GM21526 (cell line): ENCODE data around the gene SEC11A.
"Not testable (repeated sequence)": the region's sequence is repeated elsewhere in the genome, so short reads cannot be mapped to it uniquely, and the experiment has no call there.

Experiments
- ATAC-seq: cut with Tn5 transposase; IDR thresholded peaks from one replicate; pipeline ENCODE4 v1.9.1; 2021; ENCODE audit warnings: moderate library complexity; ENCODE audit not compliant: unreplicated experiment, low FRiP score

SEC11A gene

DNA sequence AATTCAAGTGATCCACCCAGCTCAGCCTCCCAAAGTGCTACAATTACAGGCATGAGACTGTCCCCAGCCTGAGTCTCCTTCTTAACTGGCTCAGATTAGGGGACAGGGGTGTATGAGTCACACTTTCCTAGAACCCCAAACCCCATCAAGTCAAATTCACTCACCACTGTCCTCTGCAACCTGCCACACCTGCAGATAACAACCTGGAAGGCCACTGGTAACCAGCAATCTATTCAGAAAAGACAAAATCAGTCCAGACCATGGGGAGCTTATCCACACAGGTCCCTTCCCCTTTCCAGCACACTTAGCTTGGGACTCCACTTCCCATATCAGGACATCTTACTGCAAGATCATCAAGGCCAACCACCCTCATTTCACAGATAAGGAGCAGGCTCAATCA, 68.2 kb downstream of the SEC11A start:
- ATAC-seq: no peak

DNA sequence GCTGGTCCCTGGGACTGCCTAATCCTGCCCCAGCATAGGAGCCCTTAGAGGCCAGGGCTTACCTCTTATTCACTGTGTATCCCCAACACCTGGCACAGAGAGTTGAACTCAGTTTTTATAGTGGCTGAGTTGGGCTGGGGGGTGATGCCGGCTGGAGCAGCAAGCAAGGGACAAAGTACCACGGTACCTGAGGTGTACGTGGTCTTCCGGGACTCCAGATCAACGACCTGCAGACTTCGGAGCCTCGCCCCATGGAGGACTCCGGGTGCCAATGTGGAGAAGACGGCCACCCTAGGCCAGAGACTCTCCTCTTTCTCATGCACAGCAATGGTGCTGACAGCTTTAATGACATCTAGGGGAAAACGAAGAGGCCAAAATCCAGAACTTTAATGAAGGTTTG, 69.9 kb downstream of the SEC11A start:
- ATAC-seq: no peak

DNA sequence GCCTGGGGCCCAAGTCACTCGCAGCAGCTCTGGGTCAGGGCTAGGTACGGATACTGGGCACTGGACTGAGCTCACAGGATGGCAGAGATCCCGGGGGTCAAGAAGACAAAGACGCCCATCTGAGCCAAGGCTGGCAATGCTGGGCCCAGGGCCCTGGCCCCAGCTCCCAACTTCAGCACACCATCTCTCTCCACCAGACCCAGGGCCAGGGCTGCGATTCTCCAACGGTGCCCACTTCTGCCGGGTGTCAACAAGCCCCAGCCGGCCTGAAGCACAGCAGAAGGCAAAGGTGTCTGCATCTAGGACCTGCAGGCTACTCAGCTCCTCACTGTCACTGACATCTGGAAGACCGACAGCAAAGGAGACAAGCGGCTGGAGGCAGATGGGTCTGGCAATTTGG, 70.4 kb downstream of the SEC11A start:
- no peak for ATAC-seq

DNA sequence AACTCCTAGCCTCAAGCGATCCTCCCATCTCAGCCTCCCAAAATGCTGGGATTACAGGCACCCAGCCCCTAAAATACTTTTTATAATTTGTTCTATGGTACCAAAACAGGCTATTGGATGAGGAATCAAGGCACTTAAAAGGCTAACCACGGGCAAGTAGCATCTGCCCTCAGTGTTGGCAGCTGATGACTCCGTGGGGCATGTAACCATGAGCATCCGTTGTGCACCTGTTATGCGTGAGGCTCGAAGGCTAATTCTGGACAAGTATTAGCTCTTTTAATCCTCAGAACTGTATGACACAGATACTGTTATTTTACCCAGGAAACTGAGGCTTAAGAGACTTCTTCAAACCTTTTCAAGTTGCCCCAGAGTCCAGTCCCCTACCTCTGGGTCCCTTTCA, 72.1 kb downstream of the SEC11A start:
- no peak for ATAC-seq

DNA sequence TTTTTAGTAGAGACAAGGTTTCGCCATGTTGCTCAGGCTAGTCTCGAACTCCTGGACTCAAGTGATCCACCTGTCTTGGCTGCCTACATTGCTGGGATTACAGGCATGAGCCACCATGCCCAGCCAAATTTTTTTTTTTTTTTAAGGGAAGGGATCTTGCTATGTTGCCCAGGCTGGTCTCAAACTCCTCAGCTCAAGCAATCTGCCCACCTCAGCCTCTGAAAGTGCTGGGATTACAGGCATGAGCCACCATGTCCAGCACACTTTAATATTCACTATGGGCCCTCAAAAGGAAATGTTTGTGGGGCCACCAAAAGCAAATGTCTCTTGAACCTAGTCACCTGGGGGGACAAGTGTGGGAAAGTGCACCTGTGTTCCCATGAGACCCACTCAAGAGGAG, 73.3 kb downstream of the SEC11A start:
- not testable (repeated sequence) for ATAC-seq

DNA sequence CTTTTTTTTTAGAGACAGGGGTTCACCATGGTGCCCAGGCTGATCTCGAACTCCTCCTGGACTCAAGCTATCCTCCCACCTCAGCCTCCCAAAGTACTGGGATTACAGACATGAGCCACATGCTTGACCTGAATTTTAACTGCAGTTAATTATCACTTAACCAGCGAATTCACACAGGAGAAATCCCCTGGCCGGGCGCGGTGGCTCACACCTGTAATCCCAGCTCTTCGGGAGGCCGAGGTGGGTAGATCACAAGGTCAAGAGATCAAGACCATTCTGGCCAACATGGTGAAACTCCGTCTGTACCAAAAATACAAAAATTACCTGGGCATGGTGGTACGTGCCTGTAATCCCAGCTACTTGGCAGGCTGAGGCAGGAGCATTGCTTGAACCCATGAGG, 74.1 kb downstream of the SEC11A start:
- not testable (repeated sequence) for ATAC-seq

DNA sequence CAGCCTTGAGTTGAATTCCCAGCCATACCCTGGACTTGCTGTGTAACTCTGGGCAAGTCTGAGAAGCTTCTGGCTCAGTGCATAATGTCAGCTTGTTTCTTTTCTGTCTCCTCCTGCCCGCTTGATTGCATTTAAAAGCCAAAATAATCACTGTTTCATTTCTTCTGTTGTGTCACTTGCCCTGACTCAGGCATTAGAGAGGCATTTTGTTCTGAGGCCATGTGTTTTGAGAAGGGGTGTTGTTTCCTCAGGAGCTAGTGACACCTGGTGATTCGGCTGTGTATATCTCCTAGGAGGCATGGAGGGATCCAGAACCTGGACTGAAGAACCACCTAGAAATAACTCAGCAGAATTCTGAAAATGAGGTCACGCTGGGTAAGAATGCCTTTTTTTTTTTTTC, 77.8 kb downstream of the SEC11A start:
- no peak for ATAC-seq

DNA sequence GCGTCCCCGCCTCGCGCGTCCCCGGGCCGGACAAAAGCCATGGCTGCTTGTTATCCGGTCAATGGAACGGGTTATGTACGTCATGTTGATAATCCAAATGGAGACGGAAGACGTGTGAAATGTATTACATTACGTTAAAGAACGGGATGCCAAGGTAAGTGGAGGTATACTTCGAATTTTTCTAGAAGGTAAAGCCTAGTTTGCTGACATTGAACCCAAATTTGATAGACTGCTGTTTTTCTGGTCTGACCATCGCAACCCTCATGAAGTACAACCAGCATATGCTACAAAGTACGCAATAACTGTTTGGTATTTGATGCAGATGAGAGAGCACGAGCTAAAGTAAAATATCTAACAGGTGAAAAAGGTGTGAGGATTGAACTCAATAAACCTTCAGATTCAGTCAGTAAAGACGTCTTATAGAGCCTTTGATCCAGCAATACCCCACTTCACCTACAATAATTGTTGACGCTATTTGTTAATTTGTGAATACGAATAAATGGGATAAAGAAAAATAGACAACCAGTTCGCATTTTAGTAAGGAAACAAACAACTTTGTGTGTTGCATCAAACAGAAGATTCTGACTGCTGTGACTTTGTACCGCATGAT, 81.6 kb downstream of the SEC11A start:
- no peak for ATAC-seq

DNA sequence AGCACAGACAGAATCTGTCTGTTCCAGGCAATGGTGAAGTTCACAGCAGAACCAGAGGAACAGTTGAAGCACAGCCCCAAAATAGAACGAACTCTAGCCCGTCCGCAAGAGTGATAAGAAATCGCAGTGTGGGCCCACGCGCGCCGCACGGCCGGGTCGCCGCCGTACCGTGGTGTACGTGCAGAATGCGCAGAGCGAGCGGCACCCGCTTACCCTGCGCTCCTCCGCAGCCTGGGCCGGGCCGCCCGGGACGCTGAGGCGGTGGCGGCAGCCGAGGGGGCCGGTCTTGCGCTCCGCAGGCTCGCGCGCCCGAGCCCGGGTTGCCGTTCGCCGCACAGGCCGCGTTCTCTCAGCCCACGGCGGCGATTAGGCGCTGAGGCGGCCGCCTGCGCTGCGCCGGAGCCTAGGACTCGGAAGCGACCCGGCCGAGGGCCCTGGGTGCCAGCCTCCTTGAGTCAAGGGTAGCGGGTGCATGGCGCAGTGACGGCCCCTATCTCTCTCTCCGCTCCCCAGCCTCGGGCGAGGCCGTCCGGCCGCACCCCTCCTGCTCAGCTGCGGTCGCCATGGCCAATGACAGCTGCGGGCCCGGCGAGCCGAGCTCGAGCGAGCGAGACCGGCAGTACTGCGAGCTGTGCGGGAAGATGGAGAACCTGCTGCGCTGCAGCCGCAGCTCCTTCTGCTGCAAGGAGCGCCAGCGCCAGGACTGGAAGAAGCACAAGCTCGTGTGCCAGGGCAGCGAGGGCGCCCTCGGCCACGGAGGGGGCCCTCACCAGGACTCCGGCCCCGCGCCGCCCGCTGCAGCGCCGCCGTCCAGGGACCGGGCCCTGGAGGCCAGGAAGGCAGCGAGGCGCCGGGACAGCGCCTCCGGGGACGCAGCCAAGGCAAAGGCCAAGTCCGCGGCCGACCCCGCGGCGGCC, 82.4 kb downstream of the SEC11A start:
- peak; percentile 41 for ATAC-seq

DNA sequence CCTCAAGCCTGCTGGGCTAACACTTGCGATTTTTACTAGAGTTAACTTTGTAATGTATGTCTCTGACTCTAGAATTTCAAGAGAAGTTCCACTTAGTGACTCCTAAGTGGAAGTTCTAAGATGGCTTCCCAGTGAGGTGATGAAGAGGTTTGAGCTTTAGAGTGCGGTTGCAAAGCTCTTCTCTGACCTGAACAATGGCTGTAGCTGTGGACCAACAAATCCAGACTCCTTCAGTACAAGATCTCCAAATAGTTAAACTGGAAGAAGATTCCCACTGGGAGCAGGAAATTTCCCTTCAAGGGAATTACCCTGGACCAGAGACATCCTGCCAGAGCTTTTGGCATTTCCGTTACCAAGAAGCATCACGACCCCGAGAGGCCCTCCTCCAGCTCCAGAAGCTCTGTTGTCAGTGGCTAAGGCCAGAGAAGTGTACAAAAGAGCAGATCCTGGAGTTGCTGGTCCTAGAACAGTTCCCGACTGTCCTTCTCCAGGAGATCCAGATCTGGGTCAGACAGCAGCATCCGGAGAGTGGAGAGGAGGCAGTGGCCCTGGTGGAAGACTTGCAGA, 84.2 kb downstream of the SEC11A start:
- ATAC-seq: no peak

DNA sequence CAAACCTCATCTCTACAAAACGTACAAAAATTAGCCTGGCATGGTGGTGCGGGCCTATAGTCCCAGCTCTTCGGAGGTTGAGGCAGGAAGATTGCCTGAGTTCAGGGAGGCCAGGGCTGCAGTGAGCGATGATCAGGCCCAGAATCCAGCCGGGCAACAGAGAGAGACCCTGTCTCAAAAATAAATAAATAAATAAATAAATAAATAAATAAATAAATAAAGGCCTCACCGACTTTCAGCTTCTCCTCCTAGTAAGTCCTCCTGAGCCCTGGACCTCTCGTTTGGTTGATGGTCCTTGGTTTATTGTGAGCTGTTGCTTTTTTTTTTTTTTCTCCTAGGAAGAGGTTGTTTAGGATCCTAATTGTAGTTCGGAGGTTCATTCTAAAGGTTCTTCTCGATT, 86.9 kb downstream of the SEC11A start:
- no peak for ATAC-seq

DNA sequence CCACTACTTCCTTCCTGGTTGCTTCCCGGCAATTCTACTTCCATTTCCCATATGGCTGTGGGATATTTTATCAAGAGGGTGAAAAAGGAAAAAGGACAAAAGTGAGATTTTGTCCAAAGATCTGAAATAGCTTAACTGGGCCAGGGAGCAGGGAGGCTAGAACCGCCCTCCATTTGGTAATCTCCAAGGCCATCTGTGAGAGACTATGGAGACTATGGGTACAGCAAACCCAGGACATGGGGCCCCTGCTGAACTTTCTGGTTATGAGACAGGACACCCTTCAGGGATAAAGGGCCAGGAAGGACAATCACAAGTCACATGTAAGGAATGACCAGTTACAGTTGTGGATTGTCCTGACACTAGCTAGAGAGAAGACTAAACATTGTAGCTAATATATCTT, 90.8 kb downstream of the SEC11A start:
- no peak for ATAC-seq

DNA sequence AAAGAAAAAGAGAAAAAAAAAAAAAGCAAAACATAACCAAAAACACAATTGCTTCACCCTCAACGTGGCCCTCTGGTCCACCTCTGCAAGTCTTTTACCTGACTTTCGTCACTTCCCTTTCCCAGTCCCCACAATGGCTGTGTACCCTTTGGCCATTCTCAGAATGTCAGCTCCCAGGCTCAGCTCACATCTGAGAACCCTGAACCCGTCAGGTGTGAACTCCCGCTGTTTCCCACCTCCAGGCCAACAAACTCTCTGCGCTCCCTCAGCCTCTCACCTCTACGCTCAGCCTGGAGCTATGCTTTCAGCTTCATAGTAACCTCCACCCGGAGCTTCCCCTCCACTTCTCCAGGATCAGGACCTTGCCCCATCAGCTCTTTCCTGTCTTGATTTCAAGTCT, 91.6 kb downstream of the SEC11A start:
- ATAC-seq: no peak

DNA sequence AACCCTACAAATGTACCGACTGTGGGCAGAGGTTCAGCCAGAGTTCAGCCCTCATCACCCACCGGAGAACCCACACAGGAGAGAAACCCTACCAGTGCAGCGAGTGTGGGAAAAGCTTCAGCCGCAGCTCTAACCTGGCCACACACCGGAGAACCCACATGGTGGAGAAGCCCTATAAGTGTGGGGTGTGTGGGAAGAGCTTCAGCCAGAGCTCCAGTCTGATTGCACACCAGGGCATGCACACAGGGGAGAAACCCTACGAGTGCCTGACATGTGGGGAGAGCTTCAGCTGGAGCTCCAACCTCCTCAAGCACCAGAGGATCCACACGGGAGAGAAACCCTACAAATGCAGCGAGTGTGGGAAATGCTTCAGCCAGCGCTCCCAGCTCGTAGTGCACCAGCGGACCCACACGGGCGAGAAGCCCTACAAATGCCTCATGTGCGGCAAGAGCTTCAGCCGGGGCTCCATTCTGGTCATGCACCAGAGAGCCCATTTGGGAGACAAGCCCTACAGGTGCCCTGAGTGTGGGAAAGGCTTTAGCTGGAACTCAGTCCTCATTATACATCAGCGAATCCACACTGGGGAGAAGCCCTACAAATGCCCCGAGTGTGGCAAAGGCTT, 94.5 kb downstream of the SEC11A start:
- ATAC-seq: no peak

DNA sequence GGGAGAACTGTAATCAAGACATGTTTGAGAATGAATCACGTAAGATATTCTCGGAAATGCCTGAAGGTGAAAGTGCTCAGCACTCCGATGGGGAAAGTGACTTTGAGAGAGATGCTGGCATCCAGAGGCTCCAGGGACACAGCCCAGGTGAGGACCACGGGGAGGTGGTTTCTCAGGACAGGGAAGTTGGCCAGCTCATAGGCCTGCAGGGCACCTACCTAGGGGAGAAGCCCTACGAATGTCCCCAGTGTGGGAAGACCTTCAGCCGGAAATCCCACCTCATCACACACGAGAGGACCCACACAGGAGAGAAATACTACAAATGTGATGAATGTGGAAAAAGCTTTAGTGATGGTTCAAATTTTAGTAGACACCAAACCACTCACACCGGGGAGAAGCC, 95.3 kb downstream of the SEC11A start:
- ATAC-seq: no peak
